SK-N-SH (cell line): ENCODE results near the gene SLC12A3. TPM values are rescaled to one million over a fixed set of nuclear protein-coding genes. Genes with fewer than 3 reads are reported as not detected.

Experiments
- CTCF ChIA-PET: fragments of 300-600, 350-600 bp; formaldehyde crosslinking; extraction: SDS; loops from one replicate; lab custom pipeline; 2021; lab: Yijun Ruan, JAX
- POLR2A ChIA-PET: fragments of 350-600 bp; sonication (Branson Sonifier 250); formaldehyde crosslinking; extraction: SDS; loops from one replicate; lab custom pipeline; 2020; ENCODE audit warnings: antibody characterized with exemption, inconsistent platforms; lab: Yijun Ruan, JAX
- DNase-seq: peaks from one replicate; pipeline ENCODE4 v3.0.0; 2012
- H2AFZ ChIP-seq: fragments of 200-600 bp; sonication (generic); 2 replicates; pipeline ENCODE4 v1.8.1; 2016; ENCODE audit warnings: antibody characterized with exemption, mild to moderate bottlenecking, low read depth
- H3F3A ChIP-seq: fragments of 200-600 bp; sonication (generic); replicated peaks from 2 replicates; pipeline ENCODE3; 2016; ENCODE audit warnings: antibody characterized with exemption, mild to moderate bottlenecking; ENCODE audit not compliant: insufficient read depth
- H3K27ac ChIP-seq, 2 experiments: fragments of 200-500 bp in 1 of 2; fragments of 200-600 bp in 1 of 2; sonication (Bioruptor generic) in 1 of 2; sonication (generic), shearing (Covaris generic) in 1 of 2; 2 replicates each; pipeline versions ENCODE4 v1.5.1 to v1.6.1; 2014 to 2016; ENCODE audit warnings: low read depth in 2 of 2, inconsistent platforms in 1 of 2, low read length in 1 of 2, mild to moderate bottlenecking in 1 of 2, mixed read lengths in 1 of 2
- H3K27me3 ChIP-seq: fragments of 200-600 bp; sonication (generic), shearing (Covaris generic); 2 replicates; pipeline ENCODE4 v1.6.1; 2016; ENCODE audit warnings: mixed run types; ENCODE audit not compliant: insufficient read depth
- H3K36me3 ChIP-seq, 2 experiments: fragments of 200-500 bp in 1 of 2; fragments of 200-600 bp in 1 of 2; sonication (Bioruptor generic) in 1 of 2; sonication (generic) in 1 of 2; replicated peaks in 1 of 2; 2 replicates each; pipeline versions ENCODE3 to v1.5.1; 2014 to 2016; ENCODE audit warnings: low read length in 1 of 2, mild to moderate bottlenecking in 1 of 2; ENCODE audit not compliant: insufficient read depth in 2 of 2, control insufficient read depth in 1 of 2
- H3K4me1 ChIP-seq, 2 experiments: fragments of 200-500 bp in 1 of 2; fragments of 200-600 bp in 1 of 2; sonication (Bioruptor generic) in 1 of 2; sonication (generic), shearing (Covaris generic) in 1 of 2; 2 replicates each; pipeline versions ENCODE4 v1.5.1 to v1.6.1; 2014 to 2016; ENCODE audit warnings: low read depth in 1 of 2, low read length in 1 of 2, mixed run types in 1 of 2; ENCODE audit not compliant: insufficient read depth in 2 of 2, control insufficient read depth in 1 of 2
- H3K4me2 ChIP-seq: fragments of 200-600 bp; sonication (generic), shearing (Covaris generic); 2 replicates; pipeline ENCODE4 v1.6.1; 2017; ENCODE audit warnings: mixed run types
- H3K4me3 ChIP-seq, 2 experiments: fragments of 200-500 bp in 1 of 2; fragments of 200-600 bp in 1 of 2; sonication (Bioruptor generic) in 1 of 2; sonication (generic), shearing (Covaris generic) in 1 of 2; 2 replicates each; pipeline versions ENCODE4 v1.5.1 to v1.8.1; 2014 to 2016; ENCODE audit warnings: low read depth in 2 of 2, inconsistent platforms in 1 of 2, low read length in 1 of 2, mild to moderate bottlenecking in 1 of 2, mixed read lengths in 1 of 2, moderate library complexity in 1 of 2
- H3K79me2 ChIP-seq: fragments of 200-600 bp; sonication (generic); 2 replicates; pipeline ENCODE4 v1.8.1; 2017; ENCODE audit warnings: mild to moderate bottlenecking; ENCODE audit not compliant: insufficient read depth
- H3K9ac ChIP-seq: fragments of 200-600 bp; sonication (generic); 2 replicates; pipeline ENCODE4 v1.6.1; 2017; ENCODE audit warnings: mixed run types
- H3K9me2 ChIP-seq: fragments of 200-600 bp; sonication (generic); 2 replicates; pipeline ENCODE4 v1.6.1; 2017; ENCODE audit warnings: mixed run types
- H3K9me3 ChIP-seq: fragments of 200-600 bp; sonication (generic); 2 replicates; pipeline ENCODE4 v1.6.1; 2017; ENCODE audit warnings: mixed run types, mild to moderate bottlenecking, moderate library complexity
- H4K20me1 ChIP-seq: fragments of 200-600 bp; sonication (generic); 2 replicates; pipeline ENCODE4 v1.6.1; 2017; ENCODE audit warnings: mild to moderate bottlenecking, mixed run types; ENCODE audit not compliant: insufficient read depth
- EP300 ChIP-seq, 2 experiments: IDR thresholded peaks; 2 replicates each; pipeline versions ENCODE4 v1.4.0 to v1.6.1; 2012; ENCODE audit warnings: borderline replicate concordance in 1 of 2, low read depth in 1 of 2, low read length in 1 of 2
- FOXJ3 ChIP-seq: sonication (generic); formaldehyde crosslinking; IDR thresholded peaks from 2 replicates; pipeline ENCODE4 v1.5.1; 2020; ENCODE audit warnings: mild to moderate bottlenecking, missing genetic modification reagents
- GATA2 ChIP-seq: sonication (generic); formaldehyde crosslinking; IDR thresholded peaks from 2 replicates; pipeline ENCODE4 v1.5.0; 2020; ENCODE audit warnings: mild to moderate bottlenecking, missing genetic modification reagents
- MXI1 ChIP-seq: IDR thresholded peaks from 2 replicates; pipeline ENCODE4 v1.6.1; 2012; ENCODE audit warnings: mild to moderate bottlenecking, low read depth, low read length, improper control_type of control experiment
- NRF1 ChIP-seq: IDR thresholded peaks from 2 replicates; pipeline ENCODE4 v1.6.1; 2012; ENCODE audit warnings: low read depth, mild to moderate bottlenecking, low read length
- PBX3 ChIP-seq: IDR thresholded peaks from 2 replicates; pipeline ENCODE4; 2012
- POLR2AphosphoS5 ChIP-seq: IDR thresholded peaks from 2 replicates; pipeline ENCODE4 v1.6.1; 2012; ENCODE audit warnings: low read depth, low read length
- REST ChIP-seq: IDR thresholded peaks from 2 replicates; pipeline ENCODE4 v1.6.1; 2012; ENCODE audit warnings: mild to moderate bottlenecking, low read depth, low read length, moderate library complexity
- RFX5 ChIP-seq: IDR thresholded peaks from 2 replicates; pipeline ENCODE4 v1.6.1; 2012; ENCODE audit warnings: mild to moderate bottlenecking, improper control_type of control experiment, low read length
- RXRA ChIP-seq: IDR thresholded peaks from 2 replicates; pipeline ENCODE4 v1.4.0; 2012; ENCODE audit warnings: low read depth, mild to moderate bottlenecking, borderline replicate concordance
- SIN3A ChIP-seq: IDR thresholded peaks from 2 replicates; pipeline ENCODE4 v1.6.1; 2012; ENCODE audit warnings: low read depth, mild to moderate bottlenecking, low read length, moderate library complexity, borderline replicate concordance
- SMC3 ChIP-seq: IDR thresholded peaks from 2 replicates; pipeline ENCODE4 v1.6.1; 2012; ENCODE audit warnings: low read depth, low read length, improper control_type of control experiment
- TCF12 ChIP-seq: IDR thresholded peaks from 2 replicates; pipeline ENCODE4 v1.4.0; 2012
- YY1 ChIP-seq: IDR thresholded peaks from 2 replicates; pipeline ENCODE4 v1.4.0; 2012; ENCODE audit warnings: low read depth, mild to moderate bottlenecking
- WGBS: methylation state at CpG from one replicate; pipeline ENCODE4 v1.1.6; 2017; ENCODE audit warnings: low lambda C conversion rate; 5-methylcytosine and 5-hydroxymethylcytosine counted together
- polyA plus RNA-seq, 3 experiments: library from polyadenylated mRNA; depleted of rRNA; stranded (reverse); fragments of >200 nt; gene quantifications; 2 replicates each; pipeline ENCODE4 v1.2.3, GENCODE V29; 2012
- TF ChIP-seq, protein P1 (sequence below): IDR thresholded peaks from 2 replicates; pipeline ENCODE4 v1.4.0; 2012; ENCODE audit warnings: low read depth
- TF ChIP-seq, protein P2 (sequence below): IDR thresholded peaks from 2 replicates; pipeline ENCODE4 v1.4.0; 2012; ENCODE audit warnings: low read depth, borderline replicate concordance
- TF ChIP-seq, protein P3 (sequence below): IDR thresholded peaks from 2 replicates; pipeline ENCODE4 v1.4.0; 2012; ENCODE audit warnings: low read depth, borderline replicate concordance

The SLC12A3 gene
- polyA plus RNA-seq, 1 of the 3 experiments (the other 2 are of a cell fraction), result not detected

- Histone ChIP-seq H3K27me3 (no peaks in the 10 kb centered on the region), H3K4me3 (no peak overlapping the region), H3K79me2 (no peaks in the 10 kb centered on the region), H3K4me1 (no peaks in the 10 kb centered on the region), H3K27ac (no peak overlapping the region), H3K9me3 (no peaks in the 10 kb centered on the region), H3K9me2 (no peaks in the 10 kb centered on the region), H4K20me1 (no peaks in the 10 kb centered on the region), H3K9ac (no peak overlapping the region), H3F3A (no peaks in the 10 kb centered on the region), H2AFZ (no peak overlapping the region), H3K36me3 (no peaks in the 10 kb centered on the region), H3K4me2 (no peak overlapping the region)
- TF ChIP-seq, protein P1, sequence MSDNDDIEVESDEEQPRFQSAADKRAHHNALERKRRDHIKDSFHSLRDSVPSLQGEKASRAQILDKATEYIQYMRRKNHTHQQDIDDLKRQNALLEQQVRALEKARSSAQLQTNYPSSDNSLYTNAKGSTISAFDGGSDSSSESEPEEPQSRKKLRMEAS, result no peak
- TF ChIP-seq RXRA, result no peak
- TF ChIP-seq, protein P2, sequence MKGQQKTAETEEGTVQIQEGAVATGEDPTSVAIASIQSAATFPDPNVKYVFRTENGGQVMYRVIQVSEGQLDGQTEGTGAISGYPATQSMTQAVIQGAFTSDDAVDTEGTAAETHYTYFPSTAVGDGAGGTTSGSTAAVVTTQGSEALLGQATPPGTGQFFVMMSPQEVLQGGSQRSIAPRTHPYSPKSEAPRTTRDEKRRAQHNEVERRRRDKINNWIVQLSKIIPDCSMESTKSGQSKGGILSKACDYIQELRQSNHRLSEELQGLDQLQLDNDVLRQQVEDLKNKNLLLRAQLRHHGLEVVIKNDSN, result no peak
- TF ChIP-seq YY1, result no peak
- TF ChIP-seq TCF12, result no peak
- TF ChIP-seq FOXJ3 (CRISPR knock-in tag), result no peak
- no peak for TF ChIP-seq MXI1
- no peak for TF ChIP-seq PBX3
- TF ChIP-seq EP300 (IDR thresholded peaks at IDR 0.05; ENCODE audit: borderline replicate concordance in 1 of 2, low read depth in 1 of 2, low read length in 1 of 2), result no peak
- no peak for TF ChIP-seq SMC3
- no peak for TF ChIP-seq RFX5
- no peak for TF ChIP-seq POLR2AphosphoS5
- TF ChIP-seq SIN3A, result no peak
- no peak for TF ChIP-seq NRF1
- no peak for TF ChIP-seq GATA2 (CRISPR knock-in tag)
- no peak for TF ChIP-seq REST
- TF ChIP-seq, protein P3, sequence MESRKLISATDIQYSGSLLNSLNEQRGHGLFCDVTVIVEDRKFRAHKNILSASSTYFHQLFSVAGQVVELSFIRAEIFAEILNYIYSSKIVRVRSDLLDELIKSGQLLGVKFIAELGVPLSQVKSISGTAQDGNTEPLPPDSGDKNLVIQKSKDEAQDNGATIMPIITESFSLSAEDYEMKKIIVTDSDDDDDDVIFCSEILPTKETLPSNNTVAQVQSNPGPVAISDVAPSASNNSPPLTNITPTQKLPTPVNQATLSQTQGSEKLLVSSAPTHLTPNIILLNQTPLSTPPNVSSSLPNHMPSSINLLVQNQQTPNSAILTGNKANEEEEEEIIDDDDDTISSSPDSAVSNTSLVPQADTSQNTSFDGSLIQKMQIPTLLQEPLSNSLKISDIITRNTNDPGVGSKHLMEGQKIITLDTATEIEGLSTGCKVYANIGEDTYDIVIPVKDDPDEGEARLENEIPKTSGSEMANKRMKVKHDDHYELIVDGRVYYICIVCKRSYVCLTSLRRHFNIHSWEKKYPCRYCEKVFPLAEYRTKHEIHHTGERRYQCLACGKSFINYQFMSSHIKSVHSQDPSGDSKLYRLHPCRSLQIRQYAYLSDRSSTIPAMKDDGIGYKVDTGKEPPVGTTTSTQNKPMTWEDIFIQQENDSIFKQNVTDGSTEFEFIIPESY, result no peak
- ChIA-PET CTCF (interaction anchor here (0.9 kb wide), 1 partner anchor 8 kb away, joined by 3 read pairs; no protein-coding TSS in a partner anchor), POLR2A (no interaction called here)
- 79% methylated on average over 8 of the region's 8 CpGs for WGBS
- DNase-seq, result no peak
These were observed 32.2 kb downstream of the SLC12A3 start for GRCh38 chr16:56897026-56897799.
